ENCODE data around the gene EVC2.
A peak's percentile ranks its signal among the peaks of the same experiment; 100 is the strongest.

EVC2 gene, protein sequence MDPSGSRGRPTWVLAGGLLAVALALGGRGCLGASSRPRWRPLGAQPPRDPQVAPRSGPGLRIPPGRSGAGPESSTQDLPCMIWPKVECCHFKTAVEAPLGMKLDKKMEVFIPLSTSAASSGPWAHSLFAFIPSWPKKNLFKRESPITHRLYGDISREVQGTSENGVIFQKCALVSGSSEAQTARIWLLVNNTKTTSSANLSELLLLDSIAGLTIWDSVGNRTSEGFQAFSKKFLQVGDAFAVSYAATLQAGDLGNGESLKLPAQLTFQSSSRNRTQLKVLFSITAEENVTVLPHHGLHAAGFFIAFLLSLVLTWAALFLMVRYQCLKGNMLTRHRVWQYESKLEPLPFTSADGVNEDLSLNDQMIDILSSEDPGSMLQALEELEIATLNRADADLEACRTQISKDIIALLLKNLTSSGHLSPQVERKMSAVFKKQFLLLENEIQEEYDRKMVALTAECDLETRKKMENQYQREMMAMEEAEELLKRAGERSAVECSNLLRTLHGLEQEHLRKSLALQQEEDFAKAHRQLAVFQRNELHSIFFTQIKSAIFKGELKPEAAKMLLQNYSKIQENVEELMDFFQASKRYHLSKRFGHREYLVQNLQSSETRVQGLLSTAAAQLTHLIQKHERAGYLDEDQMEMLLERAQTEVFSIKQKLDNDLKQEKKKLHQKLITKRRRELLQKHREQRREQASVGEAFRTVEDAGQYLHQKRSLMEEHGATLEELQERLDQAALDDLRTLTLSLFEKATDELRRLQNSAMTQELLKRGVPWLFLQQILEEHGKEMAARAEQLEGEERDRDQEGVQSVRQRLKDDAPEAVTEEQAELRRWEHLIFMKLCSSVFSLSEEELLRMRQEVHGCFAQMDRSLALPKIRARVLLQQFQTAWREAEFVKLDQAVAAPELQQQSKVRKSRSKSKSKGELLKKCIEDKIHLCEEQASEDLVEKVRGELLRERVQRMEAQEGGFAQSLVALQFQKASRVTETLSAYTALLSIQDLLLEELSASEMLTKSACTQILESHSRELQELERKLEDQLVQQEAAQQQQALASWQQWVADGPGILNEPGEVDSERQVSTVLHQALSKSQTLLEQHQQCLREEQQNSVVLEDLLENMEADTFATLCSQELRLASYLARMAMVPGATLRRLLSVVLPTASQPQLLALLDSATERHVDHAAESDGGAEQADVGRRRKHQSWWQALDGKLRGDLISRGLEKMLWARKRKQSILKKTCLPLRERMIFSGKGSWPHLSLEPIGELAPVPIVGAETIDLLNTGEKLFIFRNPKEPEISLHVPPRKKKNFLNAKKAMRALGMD

DNA sequence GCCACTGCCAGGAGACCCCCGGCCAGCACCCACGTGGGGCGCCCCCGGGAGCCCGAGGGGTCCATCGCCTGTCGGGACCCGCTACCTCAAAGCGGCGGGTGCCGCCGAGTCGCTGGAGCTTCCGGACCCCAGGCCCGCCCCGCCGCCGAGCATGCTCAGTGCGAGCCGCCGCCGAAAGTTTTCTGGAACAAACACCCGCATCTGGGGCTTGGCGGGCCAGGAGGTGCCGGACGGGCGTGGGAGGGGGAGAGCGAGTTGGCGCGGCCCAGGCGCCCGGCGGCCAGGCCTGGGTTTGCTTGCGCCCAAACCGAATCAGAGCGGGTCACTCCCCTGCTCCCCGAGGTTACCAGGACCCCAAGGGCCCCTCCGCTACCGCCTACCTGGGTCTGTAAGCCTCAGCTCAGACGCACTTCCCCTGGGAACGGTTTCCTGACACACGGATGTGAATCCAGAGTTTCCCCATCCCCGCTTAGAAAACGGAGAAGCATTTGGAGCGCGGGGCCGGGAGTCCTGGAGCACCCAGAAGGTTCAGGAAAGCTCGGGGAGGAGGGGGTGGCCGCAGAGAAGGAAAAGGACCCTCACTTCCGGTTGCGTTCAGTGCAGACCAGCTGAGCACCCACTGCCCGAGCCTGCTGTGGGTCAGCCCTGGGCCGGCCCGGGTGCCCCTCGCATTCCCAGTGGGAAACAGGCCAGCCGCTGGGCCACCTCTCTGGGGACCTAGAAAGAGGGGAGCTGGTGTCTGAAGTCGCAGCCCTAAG lies at the start of gene EVC2:
Gene EVC2 (minus strand): TSS at position 111 of the 758 bp plus-strand sequence. CDS start 46 bp downstream, at position 65.
- DNase-seq = peak in 6 of 14 donors; percentile 4 to 52 (median 21)

DNA sequence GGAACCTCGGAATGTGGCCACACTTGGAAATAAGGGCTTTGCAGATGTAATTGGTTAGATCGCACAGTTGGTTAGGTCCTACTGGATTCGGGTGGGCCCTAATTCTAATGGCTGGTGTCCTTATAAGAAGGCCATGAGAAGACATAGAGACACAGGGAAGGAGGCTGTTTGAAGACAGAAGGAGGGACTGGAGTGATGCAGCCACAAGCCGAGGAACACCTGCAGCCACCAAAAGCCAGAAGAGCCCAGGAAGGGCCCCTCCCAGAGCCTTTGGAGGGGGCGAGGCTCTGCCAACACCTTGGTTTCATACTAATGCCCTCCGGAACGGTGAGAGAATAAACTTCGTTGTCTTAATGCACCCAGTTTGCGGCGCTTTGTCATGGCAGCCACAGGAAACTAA lies 49.6 kb upstream of the EVC2 start:
- no peak for DNase-seq

DNA sequence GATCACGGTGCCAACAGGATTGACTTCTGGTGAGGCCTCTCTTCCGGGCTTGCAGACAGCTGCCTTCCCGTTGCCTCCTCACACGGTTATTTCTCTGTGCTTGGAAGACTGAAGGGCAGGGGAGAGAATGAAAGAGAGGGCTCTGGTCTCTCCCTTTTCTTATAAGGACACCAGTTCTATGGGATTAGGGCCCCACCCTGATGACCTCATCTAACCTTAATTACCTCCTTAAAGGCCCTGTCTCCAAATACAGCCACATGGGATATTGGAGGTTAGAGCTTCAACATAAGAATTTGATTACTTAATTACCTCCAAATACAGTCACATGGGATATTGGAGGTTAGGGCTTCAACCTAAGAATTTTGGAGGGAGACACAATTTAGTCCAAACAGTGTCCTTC lies 49.2 kb upstream of the EVC2 start:
- DNase-seq = no peak

DNA sequence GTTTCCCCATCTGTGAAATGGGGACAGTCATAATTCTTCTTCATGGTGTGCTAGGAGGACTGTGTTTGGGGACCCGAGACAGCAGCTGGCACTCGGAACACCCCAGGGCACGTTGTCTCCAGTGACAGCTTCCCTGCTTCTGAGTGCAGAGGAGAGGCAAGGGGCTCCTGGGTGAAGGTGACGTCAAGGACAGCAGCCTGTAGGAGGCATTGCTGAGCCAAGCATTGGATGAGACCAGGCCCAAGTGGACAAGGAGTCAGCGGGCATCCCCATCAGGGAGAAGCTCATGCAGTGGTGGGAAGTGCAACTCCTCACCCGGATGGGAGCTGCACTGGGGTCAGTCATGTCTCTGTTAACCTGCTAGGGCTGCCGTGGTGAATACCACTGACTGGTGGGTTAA lies 48.7 kb upstream of the EVC2 start:
- no peak for DNase-seq

DNA sequence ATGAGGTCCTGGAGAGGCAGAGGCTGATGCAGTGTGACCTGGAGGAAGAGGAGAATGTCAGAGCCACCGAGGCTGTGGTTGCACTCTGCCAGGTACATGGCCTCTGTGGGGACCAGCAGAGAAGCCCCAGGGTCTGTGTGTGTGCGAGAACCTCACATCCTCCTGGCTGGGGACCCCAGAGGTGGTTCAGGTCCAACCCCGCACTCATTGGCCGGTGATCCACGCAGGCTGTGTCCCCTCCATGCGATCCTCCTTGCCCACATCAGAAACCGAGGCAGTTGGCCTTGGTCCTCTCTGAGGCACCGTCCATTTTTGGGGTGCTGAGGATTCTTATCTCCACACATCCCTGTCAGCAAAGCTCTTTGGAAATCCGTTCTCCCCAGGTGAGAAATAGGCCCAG lies 47.9 kb upstream of the EVC2 start:
- no peak for DNase-seq

DNA sequence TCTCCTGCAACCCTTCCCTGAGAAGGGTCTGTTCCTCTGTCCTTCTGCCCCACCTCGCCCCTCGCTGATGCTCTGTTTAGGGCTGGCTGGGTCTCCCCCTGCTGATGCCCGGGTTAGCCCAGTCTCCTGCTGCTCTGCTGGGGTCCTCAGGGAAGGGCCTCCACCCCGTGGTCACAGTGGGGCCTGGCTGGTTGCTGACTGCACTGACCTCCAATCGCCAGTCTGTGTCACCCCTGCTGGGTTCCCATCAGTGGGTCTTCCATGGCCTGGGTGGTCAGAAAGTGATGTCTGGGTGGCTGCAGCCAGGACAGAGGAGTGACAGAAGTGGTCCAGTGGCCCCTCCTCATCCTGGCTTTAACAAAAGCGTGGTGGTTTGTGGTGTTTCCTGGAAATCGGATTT lies 47.3 kb upstream of the EVC2 start:
- DNase-seq = no peak

DNA sequence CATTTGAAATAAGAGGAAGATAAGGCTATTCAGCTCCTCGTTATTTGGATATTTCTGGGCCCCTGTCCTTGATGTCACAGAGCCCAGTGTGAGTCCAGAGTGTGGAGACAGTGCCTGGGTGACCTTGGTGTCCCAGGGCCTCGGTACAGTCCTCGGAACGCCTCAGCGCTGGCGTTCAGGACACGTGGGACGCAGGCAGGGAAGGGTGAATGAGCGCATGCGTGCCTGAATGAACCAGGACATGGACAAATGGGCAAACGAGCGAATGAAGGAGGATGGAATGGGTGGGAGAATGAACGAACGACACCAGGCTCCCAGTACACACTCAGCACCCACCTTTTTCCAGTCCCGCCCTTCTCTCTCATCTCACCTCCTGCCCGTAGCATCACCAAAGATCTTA lies 46.8 kb upstream of the EVC2 start:
- no peak for DNase-seq

DNA sequence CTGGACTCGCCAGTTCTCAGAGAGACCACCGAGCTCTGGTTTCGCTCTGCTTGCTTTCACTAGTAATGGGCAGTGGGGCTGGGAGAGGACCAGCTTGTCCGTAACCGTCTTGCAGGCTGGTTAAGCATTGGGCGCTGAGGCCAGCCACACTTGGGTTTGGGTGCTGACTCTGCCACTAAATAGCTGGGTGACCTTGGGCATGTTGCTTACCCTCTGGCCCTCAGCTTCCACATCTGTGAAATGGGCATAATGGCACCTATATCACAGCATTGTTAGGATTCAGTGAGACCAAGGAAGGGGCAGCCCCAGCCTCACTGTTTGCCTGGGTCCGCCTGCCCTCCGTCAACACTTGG lies 46.1 kb upstream of the EVC2 start:
- DNase-seq = no peak

DNA sequence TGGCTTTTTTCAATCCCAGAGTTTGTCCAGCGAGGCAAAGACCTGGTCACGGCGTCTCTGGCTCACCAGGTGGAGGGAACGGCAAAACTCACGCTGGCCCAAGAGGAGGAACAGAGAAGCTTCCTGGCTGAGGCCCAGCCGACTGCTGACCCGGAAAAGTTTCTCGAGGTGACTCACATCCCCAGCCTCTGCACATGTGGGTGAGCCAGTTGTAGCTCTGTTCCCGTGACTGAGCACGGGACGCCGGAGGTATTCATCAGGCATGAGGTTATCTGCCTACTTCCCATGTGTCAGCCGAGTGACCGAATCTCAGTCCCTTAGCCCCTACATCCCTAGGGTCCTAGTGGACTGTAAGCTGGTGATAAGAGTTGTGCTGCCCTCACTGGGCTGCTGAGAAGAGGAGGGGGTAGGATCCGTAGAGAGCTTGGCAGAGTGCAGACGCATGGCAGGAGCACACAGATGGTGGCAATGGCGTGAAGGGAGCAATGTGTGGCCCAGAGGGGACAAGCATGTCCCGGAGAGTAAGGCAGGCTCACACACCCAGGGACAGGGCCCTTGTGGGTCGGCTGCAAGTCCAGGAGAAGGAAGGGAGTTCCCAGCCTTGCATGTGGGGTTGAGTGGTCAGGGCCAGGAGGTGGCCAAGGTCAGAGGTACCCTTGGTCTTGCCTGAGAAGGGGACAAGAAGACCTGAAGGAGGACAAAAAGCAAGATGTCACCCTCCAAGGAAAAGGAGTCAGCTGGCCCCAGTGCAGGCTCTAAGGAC lies 45.6 kb upstream of the EVC2 start:
- DNase-seq = no peak

DNA sequence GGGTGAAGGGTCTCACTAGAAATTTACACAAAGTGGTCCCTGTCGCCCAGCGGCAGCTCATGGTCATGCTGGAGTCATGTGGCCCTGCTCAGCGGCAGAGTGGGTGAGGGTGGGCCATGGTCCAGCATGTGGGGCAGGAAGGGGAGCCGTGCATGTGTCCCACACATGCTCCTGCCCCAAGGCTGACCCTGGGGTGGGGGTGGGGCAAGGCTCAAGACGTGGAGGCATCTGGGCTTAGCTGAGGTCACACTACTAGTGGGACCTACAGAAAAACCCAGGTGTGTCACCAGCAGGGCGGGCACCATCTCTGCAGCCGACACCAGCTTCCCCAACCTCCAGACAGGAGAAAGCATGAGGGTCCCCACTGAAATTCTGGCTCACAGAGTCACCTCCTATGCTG lies 45.0 kb upstream of the EVC2 start:
- no peak for DNase-seq

DNA sequence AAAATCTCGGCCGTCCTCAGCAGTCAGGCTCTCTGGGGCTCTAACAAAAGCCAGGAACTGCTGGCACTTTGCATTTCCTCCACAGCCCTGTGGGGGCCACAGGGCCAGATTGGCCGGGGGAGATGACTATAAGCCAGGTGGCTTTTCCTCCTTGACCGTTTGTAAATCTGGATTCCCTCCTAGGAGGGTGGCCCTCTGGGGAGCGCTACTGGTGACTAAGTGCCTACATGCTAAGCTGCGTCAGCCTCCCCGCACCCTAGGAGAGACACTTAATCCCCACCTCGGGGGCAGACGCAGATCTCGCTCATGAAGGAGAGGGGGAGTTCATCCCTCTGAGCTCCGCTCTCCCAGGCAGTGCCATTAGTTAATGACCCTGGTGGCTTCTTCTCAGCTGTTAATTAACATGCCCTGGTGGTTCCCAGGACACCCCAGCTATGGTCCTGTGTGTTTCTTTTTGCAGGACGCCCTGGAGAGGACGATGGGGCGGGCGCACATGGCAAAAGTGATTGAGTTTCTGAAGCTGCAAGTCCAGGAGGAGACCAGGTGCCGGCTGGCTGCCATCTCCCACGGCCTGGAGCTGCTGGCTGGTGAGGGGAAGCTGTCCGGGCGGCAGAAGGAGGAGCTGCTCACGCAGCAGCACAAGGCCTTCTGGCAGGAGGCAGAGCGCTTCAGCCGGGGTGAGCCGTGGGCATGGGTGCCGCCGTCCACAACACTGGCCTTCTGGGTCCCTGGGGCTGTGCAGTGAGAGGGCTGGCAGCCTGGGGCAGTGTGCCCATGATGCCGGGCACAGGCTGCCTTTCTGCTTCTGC lies 44.2 kb upstream of the EVC2 start:
- DNase-seq = no peak

DNA sequence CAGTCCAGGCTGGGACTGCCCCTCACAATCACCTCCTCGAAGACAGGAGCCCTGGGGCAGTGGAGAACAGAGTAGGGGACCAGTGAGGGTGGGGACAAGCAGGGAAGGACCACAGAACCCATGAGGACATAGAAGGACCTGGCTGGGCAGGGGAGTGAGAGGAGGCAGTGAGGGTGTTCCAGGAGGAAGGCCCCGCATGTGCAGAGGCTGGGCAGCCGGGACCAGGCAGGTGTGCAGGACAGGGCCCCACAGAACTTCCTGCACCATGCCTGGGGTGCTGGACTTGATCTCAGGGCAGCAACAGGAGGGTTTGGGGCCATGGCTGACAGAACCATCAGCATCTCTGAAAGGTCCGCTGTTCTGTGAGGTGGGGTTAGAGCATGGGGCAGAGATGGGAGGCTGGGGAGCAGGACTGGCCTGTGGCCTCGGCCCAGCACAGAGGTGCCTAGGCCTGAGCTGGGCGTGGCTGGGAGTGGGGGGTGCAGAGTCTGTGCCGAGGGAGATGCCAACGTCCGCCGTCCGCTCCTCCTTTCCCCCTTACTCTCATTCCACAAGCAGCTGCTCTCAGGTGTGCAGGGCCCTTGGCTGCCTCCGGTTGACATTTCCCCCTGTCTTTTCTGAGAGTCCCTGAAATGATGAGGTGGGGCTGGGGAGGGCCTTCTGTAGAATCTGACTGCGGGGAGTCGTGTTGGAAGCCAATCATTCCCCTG lies 43.5 kb upstream of the EVC2 start:
- no peak for DNase-seq

DNA sequence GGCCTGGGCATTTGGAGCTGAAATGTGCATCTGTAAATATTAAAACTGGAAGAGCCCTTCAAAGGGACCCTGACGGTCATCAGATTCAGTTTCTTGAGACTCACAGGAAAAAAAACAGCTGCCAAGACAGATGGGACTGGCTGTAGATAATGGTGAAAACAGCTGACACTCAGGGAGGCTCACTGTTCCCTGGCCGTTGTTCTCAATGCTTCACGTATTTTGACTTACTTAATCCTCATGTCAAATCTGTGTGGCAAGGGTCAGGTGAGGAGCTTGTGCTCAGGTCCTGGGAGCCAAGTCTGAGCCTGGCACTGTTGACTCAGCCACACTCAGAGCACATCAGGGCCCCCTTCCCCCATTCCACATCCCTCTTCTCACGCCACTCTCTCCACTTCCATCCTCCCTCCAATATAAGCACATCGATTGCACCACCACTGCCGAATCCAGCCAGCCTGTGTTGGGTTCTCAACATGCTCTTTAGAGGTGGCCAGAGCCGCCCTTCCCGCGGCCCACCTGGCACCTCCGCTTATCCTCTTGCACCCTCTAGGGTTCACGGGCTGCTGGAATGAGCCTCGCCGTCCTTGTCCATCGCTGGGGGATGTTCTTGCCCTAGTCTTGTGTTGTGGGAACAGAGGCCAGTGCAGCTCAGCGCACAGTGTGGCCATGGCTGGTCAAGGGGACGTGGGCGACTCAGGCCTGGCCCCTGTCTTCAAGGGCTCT lies 42.7 kb upstream of the EVC2 start:
- DNase-seq = no peak

DNA sequence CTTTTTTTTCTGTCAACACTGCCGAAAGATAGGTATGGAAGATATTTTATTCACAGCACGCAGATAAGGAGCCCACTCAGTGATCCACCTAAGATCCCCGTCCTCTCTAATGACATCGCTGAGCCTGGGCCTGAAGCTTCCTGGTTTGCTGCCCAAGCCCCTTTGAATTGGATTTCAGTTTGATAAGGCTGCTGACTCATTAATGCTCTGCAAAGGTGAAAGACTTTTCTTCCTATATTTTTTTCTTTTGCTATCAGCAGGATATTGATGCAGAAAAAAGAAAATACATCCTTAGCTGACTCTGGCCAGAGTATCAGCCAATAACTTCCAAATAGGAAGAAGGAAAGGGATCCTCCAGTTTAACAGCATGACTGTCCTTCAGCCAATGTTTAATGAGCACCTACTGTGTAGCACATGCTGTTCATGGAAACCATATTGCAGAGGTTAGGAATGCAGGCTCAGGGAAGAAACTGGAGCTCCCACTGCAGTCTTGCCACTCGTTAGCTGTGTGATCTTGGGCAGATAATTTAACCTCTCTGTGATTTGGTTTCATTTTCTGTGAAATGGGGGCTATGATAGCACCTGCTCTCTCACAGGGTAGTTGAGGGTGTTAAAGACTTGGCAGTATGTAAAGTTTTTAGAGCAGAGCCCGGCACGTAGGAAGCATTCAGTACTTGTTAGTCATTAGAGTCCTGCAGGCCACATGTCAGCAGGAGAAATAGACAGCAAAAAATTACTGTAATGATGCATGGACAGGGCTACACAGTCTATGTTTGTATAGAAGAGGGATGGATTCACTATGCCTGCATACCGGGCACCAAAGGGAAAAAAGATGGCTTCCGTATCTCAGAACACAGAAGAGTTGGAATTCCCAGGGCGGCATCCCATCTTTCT lies 41.9 kb upstream of the EVC2 start:
- no peak for DNase-seq

DNA sequence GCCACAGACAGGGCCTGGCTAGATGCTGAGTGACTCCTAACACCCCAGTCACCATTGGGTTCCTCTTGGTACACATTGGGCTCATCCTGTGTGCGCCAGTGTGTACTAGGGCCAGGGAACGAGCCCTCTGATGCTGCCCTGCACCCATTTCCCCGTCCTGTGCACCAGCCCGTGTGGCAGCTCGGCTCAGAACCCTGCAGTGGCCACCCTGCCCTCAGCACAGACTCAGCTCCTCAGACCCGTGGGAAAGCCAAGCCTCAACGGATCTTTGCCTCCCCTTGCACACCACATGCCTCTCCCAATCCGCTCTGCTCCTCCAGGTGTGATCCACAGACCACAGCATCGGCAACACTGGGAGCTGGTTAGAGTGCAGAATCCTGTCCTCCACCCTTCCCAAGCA lies 41.2 kb upstream of the EVC2 start:
- no peak for DNase-seq

DNA sequence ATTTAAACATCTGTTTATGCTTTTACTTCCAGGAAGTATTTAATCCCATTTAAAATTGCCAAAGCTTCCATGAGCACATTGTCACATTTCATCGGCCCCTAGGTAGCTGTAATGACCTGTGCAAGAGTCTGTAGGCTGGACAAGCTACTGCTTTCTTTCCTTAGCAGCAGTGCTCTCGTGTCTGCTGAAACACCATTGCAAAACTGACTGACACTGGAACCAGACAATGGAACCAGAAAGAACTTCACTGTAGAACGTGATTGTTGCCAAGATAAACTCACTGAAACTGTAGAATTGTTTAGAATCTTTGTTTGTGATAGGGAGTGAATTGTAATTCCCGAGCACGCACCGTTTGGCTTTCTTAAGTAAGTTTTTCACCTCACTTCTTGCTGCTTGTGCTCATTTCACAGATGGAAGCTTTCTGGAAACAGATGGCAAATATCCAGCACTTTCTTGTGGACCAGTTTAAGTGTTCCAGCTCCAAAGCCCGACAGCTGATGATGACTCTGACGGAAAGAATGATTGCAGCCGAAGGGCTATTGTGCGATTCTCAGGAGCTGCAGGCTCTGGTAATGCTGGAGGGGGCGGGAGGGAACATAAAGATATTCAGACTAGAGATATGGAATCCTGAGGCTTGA lies 39.5 kb upstream of the EVC2 start:
- no peak for DNase-seq
